ENCODE data around the gene SEC23A.

GRCh38 chr14:39083127-39083526, 19.9 kb downstream of the SEC23A start:
- TF ChIP-seq EP300 (IDR thresholded peaks at IDR 0.05; ENCODE audit: borderline replicate concordance in 1 of 2, low read depth in 2 of 2, low read length in 2 of 2) (no peak), CTCF (IDR thresholded peaks at IDR 0.05; ENCODE audit: control extremely low read depth in 1 of 3, insufficient read depth in 1 of 3, low read depth in 1 of 3, low read length in 3 of 3) (no peak), MAX (IDR thresholded peaks at IDR 0.05) (no peak), RBBP5 (IDR thresholded peaks at IDR 0.05; ENCODE audit: borderline replicate concordance, low read depth, low read length) (no peak), POLR2AphosphoS5 (IDR thresholded peaks at IDR 0.05; ENCODE audit: low read depth, low read length) (no peak), SP1 (IDR thresholded peaks at IDR 0.05; ENCODE audit: low read depth, low read length) (no peak), EGR1 (IDR thresholded peaks at IDR 0.05; ENCODE audit: borderline replicate concordance, low read depth, low read length) (no peak), GTF2F1 (IDR thresholded peaks at IDR 0.05; ENCODE audit: borderline replicate concordance, low read depth, low read length) (no peak), EZH2 (IDR thresholded peaks at IDR 0.05; ENCODE audit: low read depth, low read length, severe bottlenecking) (no peak)

Measured in H1 (cell line).